Colon (tissue), 2 donors: ENCODE measurements around the gene ZNF221.
"Not testable (repeated sequence)": the region's sequence is repeated elsewhere in the genome, so short reads cannot be mapped to it uniquely, and the experiment has no call there.

Experiments used
- FAIRE-seq: peaks from 2 replicates; lab custom pipeline; 2012; peaks lifted over from hg19 to GRCh38; lab: Jason Lieb, UNC
- donor health status: control.
- donor health status: control.

The ZNF221 gene

GRCh38 chr19:43950834-43951645 lies at the start of gene ZNF221:
Gene ZNF221, plus strand, starts transcription at chr19:43951228. Its CDS starts 11,499 bp downstream, at chr19:43962727.
- no peak for FAIRE-seq

GRCh38 chr19:43901395-43902390 lies 49.3 kb upstream of the ZNF221 start:
- FAIRE-seq, result no peak

- no peak for FAIRE-seq
Measured at GRCh38 chr19:43902399-43902798, 48.6 kb upstream of the ZNF221 start.

- no peak for FAIRE-seq
Measured at GRCh38 chr19:43905897-43906296, 45.1 kb upstream of the ZNF221 start.

- FAIRE-seq, result no peak
Measured at GRCh38 chr19:43906774-43907173, 44.3 kb upstream of the ZNF221 start.

GRCh38 chr19:43908659-43909058 lies 42.4 kb upstream of the ZNF221 start:
- no peak for FAIRE-seq

- no peak for FAIRE-seq
Measured at GRCh38 chr19:43910884-43911283, 40.1 kb upstream of the ZNF221 start.

GRCh38 chr19:43913383-43913782 lies 37.6 kb upstream of the ZNF221 start:
- no peak for FAIRE-seq

- no peak for FAIRE-seq
Measured at GRCh38 chr19:43914051-43914450, 37.0 kb upstream of the ZNF221 start.

- FAIRE-seq, result peak; percentile 43
Measured at GRCh38 chr19:43923875-43924274, 27.2 kb upstream of the ZNF221 start.

- no peak for FAIRE-seq
Measured at GRCh38 chr19:43928820-43929219, 22.2 kb upstream of the ZNF221 start.

GRCh38 chr19:43934055-43934984 lies 16.7 kb upstream of the ZNF221 start:
- no peak for FAIRE-seq

- FAIRE-seq, result no peak
Measured at GRCh38 chr19:43934985-43935708, 15.9 kb upstream of the ZNF221 start, which contains the start of gene ZNF45. Gene ZNF45, minus strand, starts transcription at chr19:43935282. Its CDS starts 13,097 bp downstream, at chr19:43922185.

- FAIRE-seq, result no peak
Measured at GRCh38 chr19:43936188-43936587, 14.8 kb upstream of the ZNF221 start.

GRCh38 chr19:43939557-43940260 lies 11.3 kb upstream of the ZNF221 start:
- FAIRE-seq, result no peak

GRCh38 chr19:43940719-43941118 lies 10.3 kb upstream of the ZNF221 start:
- no peak for FAIRE-seq

GRCh38 chr19:43941209-43941608 lies 9.8 kb upstream of the ZNF221 start:
- no peak for FAIRE-seq

- not testable (repeated sequence) for FAIRE-seq
Measured at GRCh38 chr19:43947412-43947811, 3.6 kb upstream of the ZNF221 start.

GRCh38 chr19:43949803-43950202 lies 1.2 kb upstream of the ZNF221 start:
- not testable (repeated sequence) for FAIRE-seq

GRCh38 chr19:43956827-43957226 lies 5.8 kb downstream of the ZNF221 start:
- FAIRE-seq, result no peak
